HG03469 (cell line): ENCODE data around the gene CELF1.

Experiments
- ATAC-seq: cut with Tn5 transposase; IDR thresholded peaks from one replicate; pipeline ENCODE4 v1.9.1; 2021; ENCODE audit warnings: mild to moderate bottlenecking, moderate library complexity, moderate number of reproducible peaks; ENCODE audit not compliant: unreplicated experiment

CELF1 gene

DNA sequence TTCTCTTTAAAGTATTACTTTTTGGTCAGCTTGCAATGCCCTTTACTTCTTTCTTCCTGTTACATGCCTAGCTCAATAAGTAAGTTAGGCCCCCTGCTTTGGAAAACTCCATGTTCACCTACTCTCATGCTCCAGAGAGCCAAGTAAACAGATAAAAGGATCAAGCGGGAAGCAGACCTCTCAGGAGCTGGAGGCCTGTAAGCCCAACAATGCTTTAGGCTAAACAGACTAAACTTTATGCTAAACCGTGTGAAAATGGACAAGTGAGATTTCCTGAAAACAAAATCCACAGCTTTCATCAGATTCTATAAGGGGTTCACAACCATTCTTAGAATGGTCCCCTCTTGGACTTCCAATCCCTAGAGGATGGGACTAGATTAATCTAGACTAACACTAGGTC is 40.2 kb downstream of the CELF1 start:
- ATAC-seq: no peak

DNA sequence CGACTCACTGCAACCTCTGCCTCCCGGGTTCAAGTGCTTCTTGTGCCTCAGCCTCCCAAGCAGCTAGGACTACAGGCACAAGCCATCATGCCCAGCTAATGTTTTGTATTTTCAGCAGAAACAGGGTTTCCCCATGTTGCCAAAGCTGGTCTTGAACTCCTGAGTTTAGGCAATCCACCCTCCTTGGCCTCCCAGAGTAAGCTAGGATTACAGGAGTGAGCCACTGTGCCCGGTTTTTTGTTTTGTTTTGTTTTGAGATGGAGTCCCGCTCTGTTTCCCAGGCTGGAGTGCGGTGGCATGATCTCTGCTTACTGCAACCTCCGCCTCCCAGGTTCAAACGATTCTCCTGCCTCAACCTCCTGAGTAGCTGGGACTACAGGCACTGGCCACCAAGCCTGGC is 41.0 kb downstream of the CELF1 start:
- no peak for ATAC-seq

GRCh38 chr11:47510209-47510608 is 42.7 kb downstream of the CELF1 start:
- no peak for ATAC-seq

DNA sequence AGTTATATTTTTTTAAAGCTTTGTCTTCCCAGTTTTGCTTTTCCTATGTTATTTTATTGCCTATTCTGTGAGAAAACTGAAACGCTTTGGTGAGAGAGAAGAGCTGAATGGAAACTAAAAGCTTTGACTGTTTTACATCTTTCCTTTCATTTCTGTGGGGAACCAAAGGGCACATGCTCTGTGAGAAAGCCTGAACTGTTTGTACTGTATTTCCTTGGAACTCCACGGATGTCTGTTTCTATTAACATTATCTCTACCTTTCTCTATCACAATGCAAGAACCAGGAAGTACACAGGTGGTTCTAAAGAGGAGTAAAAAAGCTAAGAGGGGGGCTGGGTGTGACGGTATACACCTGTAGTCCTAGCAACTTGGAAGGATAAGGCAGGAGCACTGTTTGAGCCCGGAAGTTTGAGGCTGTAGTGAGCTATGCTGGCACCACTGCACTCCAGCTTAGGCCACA is 43.8 kb downstream of the CELF1 start:
- no peak for ATAC-seq

DNA sequence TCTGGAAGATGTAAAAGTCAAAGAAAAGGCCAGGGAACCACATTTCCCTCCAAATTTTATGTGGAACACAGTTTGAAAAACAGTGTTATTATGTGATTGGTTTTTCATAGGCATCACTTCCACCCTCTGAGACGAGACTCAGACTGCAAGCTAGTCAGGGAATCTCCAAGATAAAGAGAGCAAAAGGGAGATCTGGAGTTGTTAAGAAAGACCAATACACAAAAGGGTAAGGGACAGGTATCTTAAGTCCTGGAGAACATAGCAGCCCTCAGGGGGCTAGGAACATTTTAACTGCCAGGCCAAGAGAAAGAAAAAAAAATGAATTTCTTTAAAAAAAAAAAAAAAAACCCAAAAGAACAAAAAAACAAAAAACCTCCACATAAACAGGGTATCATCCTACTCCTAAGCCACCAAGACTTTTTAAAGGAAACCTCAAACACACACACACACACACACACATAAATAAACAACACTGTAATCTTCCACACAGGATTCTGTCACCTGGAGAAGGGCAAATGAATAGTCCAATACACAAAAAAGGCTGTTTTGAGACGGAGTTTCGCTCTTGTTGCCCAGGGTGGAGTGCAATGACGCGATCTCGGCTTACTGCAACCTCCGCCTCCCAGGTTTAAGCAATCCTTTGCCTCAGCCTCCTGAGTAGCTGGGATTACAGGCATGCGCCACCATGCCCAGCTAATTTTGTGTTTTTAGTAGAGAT is 44.5 kb downstream of the CELF1 start:
- no peak for ATAC-seq

GRCh38 chr11:47507563-47508239 is 45.2 kb downstream of the CELF1 start:
- ATAC-seq: no peak

DNA sequence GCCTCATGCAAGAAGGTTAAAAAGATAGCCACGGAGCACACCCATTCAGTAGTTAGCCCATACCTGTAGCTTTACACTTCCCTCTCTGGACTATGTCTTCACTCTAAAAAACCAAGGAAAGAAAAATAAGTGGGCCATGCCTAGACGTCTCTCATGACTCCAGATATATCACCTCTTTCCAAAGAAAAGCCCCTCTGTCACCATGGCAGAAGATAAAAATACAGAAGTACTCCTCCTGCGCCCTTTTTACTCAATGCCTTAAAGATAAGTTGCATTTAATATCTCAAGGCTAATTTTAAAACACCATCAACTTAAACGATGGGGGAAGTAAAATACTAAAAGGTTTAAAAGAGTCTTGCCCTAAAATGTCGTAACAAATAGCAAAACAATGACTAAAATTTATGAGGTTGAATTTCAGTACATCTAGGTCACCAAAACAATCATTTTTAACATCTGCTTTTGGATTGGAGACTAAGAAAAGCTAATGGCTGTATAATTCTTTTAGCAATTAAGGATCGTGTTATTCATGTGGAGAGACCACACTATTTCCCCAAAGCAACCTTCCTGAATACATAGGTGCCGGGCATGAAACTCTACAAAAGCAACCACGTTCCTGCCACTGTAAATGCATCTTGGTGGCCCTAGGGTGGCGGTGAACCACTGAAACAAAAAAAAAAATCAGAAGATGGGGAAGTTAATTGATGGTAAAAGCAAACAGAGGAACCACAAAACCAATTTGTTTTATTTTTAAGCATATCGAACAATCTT is 46.0 kb downstream of the CELF1 start:
- no peak for ATAC-seq

DNA sequence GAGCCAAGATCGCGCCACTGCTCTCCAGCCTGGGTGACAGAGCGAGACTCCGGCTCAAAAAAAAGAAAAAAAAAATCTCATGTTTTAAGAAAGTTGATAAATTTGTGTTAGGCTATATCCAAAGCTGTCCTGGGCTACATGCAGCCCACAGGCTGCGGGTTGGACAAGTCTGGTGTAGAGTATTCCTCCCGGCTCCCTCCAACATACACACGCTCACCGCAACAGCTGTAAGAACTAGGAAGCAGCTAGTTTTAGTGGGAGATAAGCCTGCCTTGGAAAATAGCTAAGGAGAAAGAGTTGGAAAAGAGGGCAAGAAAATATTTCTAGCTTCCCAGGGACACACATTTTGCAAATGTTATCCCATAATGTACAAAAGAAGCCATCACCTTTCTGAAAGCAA is 46.6 kb downstream of the CELF1 start:
- ATAC-seq: no peak

DNA sequence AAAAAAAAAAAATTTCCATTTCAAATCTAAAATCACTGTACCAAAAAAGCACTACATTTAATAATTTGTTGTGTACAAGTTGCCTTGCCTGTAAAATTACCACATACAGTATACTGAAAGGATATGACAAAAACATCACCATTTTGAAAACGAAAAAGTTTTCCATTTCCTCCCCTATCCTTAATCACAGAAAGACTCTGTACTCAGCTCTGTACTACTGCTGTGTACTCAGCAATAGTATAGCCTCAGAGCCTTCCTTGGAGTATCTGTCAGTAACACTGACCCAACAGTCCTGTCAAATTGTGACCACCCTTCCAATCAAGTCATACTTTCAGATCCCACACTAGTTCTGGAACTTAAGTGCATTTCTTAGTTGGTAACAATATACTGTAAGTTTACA is 48.0 kb downstream of the CELF1 start:
- ATAC-seq: no peak

DNA sequence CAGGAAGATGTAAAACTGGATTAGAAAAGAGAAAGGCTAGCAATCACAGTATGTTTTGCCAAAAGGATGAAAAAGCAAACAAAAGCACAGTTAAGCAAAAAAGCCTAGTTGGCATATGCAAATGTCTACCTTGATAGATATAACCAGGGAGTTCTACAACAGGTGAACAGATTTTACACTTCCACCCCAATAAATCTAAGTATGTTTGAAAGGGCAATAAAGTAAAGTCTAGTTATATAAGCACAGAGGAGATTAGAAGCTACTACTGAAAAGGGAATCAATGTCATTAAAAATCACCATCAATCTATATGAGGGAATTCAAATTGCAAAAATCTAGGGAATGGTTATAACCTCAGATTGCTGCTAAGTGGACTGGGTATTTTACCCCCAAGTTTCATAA is 49.7 kb downstream of the CELF1 start:
- ATAC-seq: no peak

- ATAC-seq: no peak
These were observed 50.2 kb downstream of the CELF1 start for GRCh38 chr11:47502767-47503166.

DNA sequence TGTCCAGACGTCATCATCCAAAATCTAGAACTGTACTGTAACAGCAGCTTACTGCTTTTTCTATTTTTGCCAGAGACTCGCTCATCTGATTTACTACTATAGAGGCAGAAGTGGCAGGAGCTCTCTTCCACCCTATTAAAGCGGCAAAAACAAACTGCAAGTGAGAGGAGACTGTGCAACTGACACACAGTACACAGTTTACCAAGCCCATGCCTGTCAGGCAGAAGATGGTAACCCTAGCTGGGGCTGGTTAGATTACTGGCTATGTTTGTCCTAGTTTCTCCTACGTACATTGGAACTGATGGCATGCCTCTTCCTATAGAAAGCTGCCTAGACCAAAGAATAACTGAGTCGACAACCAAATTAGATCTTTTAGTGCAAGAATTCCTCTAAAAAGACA is 51.8 kb downstream of the CELF1 start:
- no peak for ATAC-seq

GRCh38 chr11:47500121-47500520 is 52.8 kb downstream of the CELF1 start:
- no peak for ATAC-seq

DNA sequence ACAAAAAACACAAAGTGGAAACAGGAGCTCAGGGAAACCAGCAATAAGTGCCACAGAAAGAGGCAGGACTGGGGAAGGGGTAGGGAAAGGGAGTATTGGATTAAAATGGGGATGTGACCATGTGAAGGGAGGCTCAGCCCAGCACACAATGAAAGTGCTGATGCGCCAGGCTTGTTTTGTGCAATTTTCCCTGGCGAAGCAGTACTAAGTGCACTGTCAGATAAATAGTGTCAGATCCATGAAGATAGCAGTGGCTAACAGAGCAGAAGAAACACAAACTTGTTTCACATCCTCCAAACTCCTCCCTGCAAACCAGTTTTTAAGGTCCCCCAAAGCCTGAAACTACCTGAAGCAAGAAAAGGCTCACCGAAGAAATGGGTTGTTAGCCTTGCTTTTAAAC is 53.3 kb downstream of the CELF1 start:
- no peak for ATAC-seq

- no peak for ATAC-seq
These were observed 53.8 kb downstream of the CELF1 start for GRCh38 chr11:47499161-47499560.

- no peak for ATAC-seq
These were observed 54.3 kb downstream of the CELF1 start for GRCh38 chr11:47498584-47499152.

DNA sequence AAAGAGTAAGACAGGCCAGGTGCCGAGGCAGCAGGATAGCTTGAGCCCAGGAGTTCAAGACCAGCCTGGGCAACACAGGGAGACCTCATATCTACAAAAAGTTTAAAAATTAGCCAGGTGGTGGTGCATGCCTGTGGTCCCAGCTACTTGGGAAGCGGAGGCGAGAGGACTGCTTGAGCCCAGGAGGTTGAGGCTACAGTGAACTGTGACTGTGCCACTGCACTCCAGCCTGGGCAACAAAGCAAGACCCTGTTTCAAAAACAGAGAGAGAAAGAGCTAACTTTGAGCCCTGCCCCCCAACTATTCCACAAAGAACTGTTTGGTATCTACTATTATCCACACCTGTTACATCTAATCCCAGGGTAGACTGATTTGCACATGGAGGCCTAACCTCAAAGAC is 54.8 kb downstream of the CELF1 start:
- ATAC-seq: no peak

DNA sequence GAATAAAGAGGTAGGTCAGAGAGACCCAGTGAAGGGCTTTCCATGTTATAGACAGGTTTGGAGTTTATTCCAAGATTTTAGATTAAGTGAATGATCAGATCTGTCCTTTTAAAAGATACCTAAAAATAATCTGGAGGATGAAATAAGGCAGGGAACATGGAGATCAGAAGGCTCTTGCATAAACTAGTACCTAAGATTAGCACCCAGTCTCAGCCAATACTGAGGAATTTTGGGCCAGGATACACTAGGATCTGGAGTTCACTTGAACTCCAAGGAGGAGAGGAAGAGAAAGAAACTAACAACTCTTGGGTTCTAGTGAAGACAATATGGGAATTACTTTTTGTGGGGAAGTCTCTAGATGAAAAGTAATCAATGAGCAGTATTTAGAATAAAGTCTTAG is 56.1 kb downstream of the CELF1 start:
- ATAC-seq: no peak

- ATAC-seq: no peak
These were observed 57.1 kb downstream of the CELF1 start for GRCh38 chr11:47495856-47496217.

DNA sequence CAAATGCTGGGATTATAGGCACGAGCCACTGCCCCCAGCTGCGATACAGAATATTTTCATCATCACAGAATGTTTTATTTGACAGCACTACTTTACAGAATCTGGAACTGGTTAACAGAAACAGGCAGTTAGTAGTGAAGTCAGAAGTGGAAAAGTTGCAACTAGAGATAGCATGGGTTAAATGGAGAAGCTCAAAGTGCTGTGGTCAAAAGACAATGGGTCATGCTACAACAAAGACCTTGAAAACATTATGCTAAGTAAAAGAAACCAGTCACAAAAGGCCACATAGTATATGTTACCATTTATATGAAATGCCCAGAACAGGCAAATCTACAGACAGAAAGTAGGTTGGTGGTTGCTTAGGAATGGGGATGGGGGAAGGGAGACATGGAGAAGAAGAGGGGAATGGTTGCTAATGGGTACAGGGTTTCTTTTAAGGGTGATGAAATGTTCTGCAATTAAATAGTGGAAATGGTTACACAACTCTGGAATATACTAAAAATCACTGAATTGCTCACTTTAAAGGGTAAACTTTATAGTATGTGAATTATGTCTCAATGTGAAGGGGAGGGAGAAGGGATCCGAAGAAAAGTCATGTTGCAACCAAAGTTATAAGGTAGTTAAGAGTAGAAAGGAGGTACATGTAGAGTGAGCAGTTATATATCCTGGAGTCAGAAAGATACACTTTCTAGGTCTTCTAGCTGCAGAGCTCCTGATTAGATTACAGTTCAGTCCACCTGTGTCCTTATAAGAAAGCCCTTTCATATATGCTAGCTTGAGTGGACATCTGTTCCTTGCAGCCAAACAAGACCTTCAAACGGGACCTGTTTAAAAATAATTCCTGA is 57.7 kb downstream of the CELF1 start:
- ATAC-seq: no peak

DNA sequence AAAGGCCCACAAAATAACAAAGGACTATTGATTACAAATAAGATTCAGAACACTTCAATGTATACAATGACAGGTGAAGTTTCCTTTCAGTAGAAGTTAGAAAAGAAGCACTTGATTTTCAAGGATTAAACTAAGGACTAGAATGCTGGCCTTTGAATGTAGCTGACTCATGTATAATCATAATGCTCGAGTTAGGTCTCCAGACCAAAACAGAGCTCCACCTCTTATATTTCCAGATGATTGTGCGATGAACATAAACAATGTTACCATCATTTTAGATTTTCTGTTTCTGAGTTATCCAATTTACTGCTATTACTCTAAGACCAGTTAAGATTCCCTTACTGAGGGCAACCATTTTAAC is 63.6 kb downstream of the CELF1 start:
- no peak for ATAC-seq
